Activated CD8-positive, alpha-beta T cell treated with anti-CD3 and anti-CD28 coated beads, Interleukin-2, amount 10 ng/mL, durations not matched to agents 7 days and 5 days (primary cell): ENCODE data around the gene SKOR2. TPM values are rescaled to one million over a fixed set of nuclear protein-coding genes. Genes with fewer than 3 reads are reported as not detected.

Experiments used
- total RNA-seq, 2 experiments: library from RNA; stranded (reverse); gene quantifications; one replicate each; pipeline ENCODE4 v1.2.3, GENCODE V29; 2021

Gene SKOR2
- total RNA-seq, 2 experiments from 2014 or later: not detected

Other genes with a start within 250 kb of the SKOR2 start
- gene ELOA2, start 216.0 kb downstream of the SKOR2 start, total RNA-seq: not detected
- gene HDHD2, start 101.2 kb downstream of the SKOR2 start, total RNA-seq: 10 to 100 TPM; 31.9 to 38.3 TPM
- gene IER3IP1, start 75.3 kb downstream of the SKOR2 start, total RNA-seq: 10 to 100 TPM; 11.7 to 12.4 TPM